Measurements from ENCODE around the gene SVBP. TPM values are rescaled to one million over a fixed set of nuclear protein-coding genes. Genes with fewer than 3 reads are reported as not detected.
A peak's percentile ranks its signal among the peaks of the same experiment; 100 is the strongest.

The SVBP gene
- total and polyA plus RNA-seq, 2 donors (not counting 3 experiments of a cell fraction or from before 2014, with no cell fraction given): 18.1 to 24.1 TPM

DNA sequence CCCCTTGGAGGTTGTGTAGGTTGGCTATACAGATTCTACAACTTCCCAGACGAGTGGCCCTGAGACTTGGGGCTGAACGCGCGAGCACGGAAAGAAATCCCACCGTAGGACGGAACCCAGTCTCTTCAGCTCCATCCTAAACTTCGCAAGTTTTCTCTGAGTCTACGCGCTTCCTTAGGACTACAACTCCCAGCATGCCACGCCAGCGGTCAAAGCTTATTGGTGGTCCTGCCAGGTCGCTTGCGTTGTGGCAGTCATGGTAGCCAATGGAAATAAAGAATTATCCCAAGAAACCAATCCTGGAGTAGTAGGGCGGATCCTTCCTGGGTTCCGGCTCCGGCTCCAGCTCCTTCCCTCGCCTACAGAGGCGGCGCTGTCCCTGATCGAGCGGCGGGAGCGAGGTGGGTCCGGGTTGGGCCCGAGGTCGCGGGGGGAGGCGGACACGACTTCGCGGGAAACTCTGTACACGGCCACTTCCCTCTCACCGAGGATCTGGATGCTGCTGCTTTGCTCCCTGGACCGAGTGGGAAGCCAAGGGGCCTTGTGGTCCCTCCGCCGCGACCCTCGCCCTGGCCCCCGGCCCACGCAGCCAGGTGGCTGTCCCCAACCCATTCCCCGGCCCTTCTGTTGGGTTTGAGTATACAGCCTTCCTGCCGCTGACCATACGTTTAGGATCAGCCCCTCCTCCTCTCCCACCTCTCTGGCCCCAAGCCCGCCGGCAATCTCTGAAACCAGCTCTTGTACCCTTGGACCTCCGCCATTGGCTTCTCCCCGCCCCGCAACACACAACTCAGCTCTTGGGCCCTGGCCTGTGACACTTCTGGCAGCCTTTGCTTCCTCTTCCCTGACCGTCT lies 29.3 kb upstream of the SVBP start, which contains the start of gene ZNF691:
Gene ZNF691, plus strand, starts transcription at position 357 of the 854 bp plus-strand sequence. CDS start 3,046 bp downstream, outside the sequence.
- ChIA-PET CTCF (interaction anchor here (0.6 to 2.5 kb wide), 23 partner anchors 8 to 502 kb away, joined by 3 to 21 read pairs (median 5); partner anchors contain the start of genes C1orf50, ERMAP, P3H1 and SVBP), POLR2A (interaction anchor here (0.6 to 1.9 kb wide), 3 partner anchors 29 to 267 kb away, joined by 5 to 6 read pairs (median 5); partner anchors contain the start of genes C1orf50, P3H1 and SVBP)
- Histone ChIP-seq H3K79me2 (ENCODE audit: control insufficient read depth, insufficient read depth, low read length) (peaks cover 5% of the 10 kb centered on the region), H3K4me3 (replicated peaks in 1 of 3; ENCODE audit: insufficient read depth in 1 of 3, low read depth in 1 of 3, low read length in 3 of 3) (peak within 1 kb of the TSS; percentile 61 to 84 (median 75)), H3K27ac (ENCODE audit: insufficient read depth, low read depth, low read length) (no peak within 1 kb of the TSS), H3K27me3 (ENCODE audit: control insufficient read depth in 2 of 2, insufficient read depth in 2 of 2, low read length in 2 of 2) (no peaks in the 10 kb centered on the region), H3K9me1 (replicated peaks; ENCODE audit: control insufficient read depth, extremely low read depth, insufficient read depth, low read length) (no peaks in the 10 kb centered on the region), H3K9me3 (replicated peaks; ENCODE audit: control insufficient read depth, insufficient read depth, low read length) (no peaks in the 10 kb centered on the region), H3K4me2 (ENCODE audit: insufficient read depth, low read length) (peak within 1 kb of the TSS; percentile 84), H4K20me1 (replicated peaks; ENCODE audit: control insufficient read depth, extremely low read depth, insufficient read depth, low read length) (no peaks in the 10 kb centered on the region), H2AFZ (ENCODE audit: low read depth, low read length) (peak within 1 kb of the TSS; percentile 92), H3K36me3 (ENCODE audit: control insufficient read depth in 2 of 2, extremely low read depth in 1 of 2, insufficient read depth in 2 of 2, low read length in 2 of 2) (peaks cover 0 to 13% of the 10 kb centered on the region in 2 experiments), H3K4me1 (ENCODE audit: control insufficient read depth, extremely low read depth, insufficient read depth, low read length) (peaks cover 12% of the 10 kb centered on the region), H3K9ac (replicated peaks; ENCODE audit: extremely low read depth, insufficient read depth, low read length) (peak within 1 kb of the TSS; percentile 57)
- intact Hi-C loops (cut with micrococcal nuclease) (loop anchor here (2.0 kb wide), 1 partner anchor 30 kb away; the partner anchor contains the start of genes ERMAP and SVBP), dilution Hi-C loops (cut with MboI; ENCODE audit: extremely low pct_ligation_motif_present, low sequenced_read_pairs) (no loop called here)
- TF ChIP-seq POLR2AphosphoS5 (IDR thresholded peaks at IDR 0.05; ENCODE audit: insufficient read depth, low read depth, low read length) (no peak), CTCF (IDR thresholded peaks at IDR 0.05; ENCODE audit: extremely low read depth in 1 of 2, insufficient read depth in 1 of 2, low read depth in 1 of 2, low read length in 2 of 2) (peak in 1 of 2 donors; percentile 44), EZH2 (IDR thresholded peaks at IDR 0.05; ENCODE audit: borderline replicate concordance, low read depth, low read length, severe bottlenecking) (no peak), MAX (IDR thresholded peaks at IDR 0.05; ENCODE audit: insufficient read depth, insufficient read length) (no peak), POLR2A (IDR thresholded peaks at IDR 0.05; ENCODE audit: low read depth, low read length) (peak; percentile 78), MYC (IDR thresholded peaks at IDR 0.05; ENCODE audit: low read depth, low read length) (no peak), JUN (IDR thresholded peaks at IDR 0.05; ENCODE audit: borderline replicate concordance, insufficient read depth, insufficient read length, low read depth) (no peak), FOS (IDR thresholded peaks at IDR 0.05; ENCODE audit: borderline replicate concordance, insufficient read depth, low read length) (no peak), GATA2 (IDR thresholded peaks at IDR 0.05; ENCODE audit: insufficient read depth, insufficient read length, low read depth, low read length) (no peak)
- no TSS peak for BruUV-seq (replicated peaks)
- FAIRE-seq (peak; percentile 98), DNase-seq (ENCODE audit: low read depth, low spot score) (peak; percentile 99)
